CD14-positive monocyte (primary cell): ENCODE measurements around the gene GAN. TPM values are rescaled to one million over a fixed set of nuclear protein-coding genes. Genes with fewer than 3 reads are reported as not detected.
"Not testable (repeated sequence)": the region's sequence is repeated elsewhere in the genome, so short reads cannot be mapped to it uniquely, and the experiment has no call there.

ENCODE experiments used
- DNase-seq, 3 donors: peaks; one replicate each; pipeline ENCODE4 v3.0.0-alpha.2; 2011 to 2022
- H2AFZ ChIP-seq: 2 replicates; pipeline ENCODE4 v1.6.0; 2012; ENCODE audit warnings: mild to moderate bottlenecking, low read depth, low read length, inconsistent platforms; ENCODE audit not compliant: insufficient read depth, poor library complexity, severe bottlenecking
- H3K27ac ChIP-seq, 2 donors: 1 replicate in 1 of 2; 2 replicates in 1 of 2; pipeline ENCODE4 v1.5.1; 2012 to 2013; ENCODE audit warnings: low read length in 2 of 2, control low read depth in 1 of 2, inconsistent platforms in 1 of 2, low read depth in 1 of 2, mild to moderate bottlenecking in 1 of 2
- H3K27me3 ChIP-seq, 2 donors: one replicate each; pipeline versions ENCODE4 v1.6.0 to v1.6.1; 2011 to 2013; ENCODE audit warnings: low read length in 2 of 2; ENCODE audit not compliant: control insufficient read depth in 2 of 2, insufficient read depth in 2 of 2
- H3K36me3 ChIP-seq, 2 donors: replicated peaks in 1 of 2; 1 replicate in 1 of 2; 2 replicates in 1 of 2; pipeline versions ENCODE4 v1.5.1 to v1.6.1; 2012 to 2013; ENCODE audit warnings: low read length in 2 of 2, control low read depth in 1 of 2, inconsistent platforms in 1 of 2, mild to moderate bottlenecking in 1 of 2; ENCODE audit not compliant: insufficient read depth in 2 of 2, control insufficient read depth in 1 of 2
- H3K4me1 ChIP-seq, 2 donors: 1 replicate in 1 of 2; 2 replicates in 1 of 2; pipeline versions ENCODE4 v1.5.1 to v1.6.1; 2012 to 2013; ENCODE audit warnings: low read length in 2 of 2, control low read depth in 1 of 2, inconsistent platforms in 1 of 2, mild to moderate bottlenecking in 1 of 2, moderate library complexity in 1 of 2; ENCODE audit not compliant: insufficient read depth in 2 of 2, control insufficient read depth in 1 of 2
- H3K4me2 ChIP-seq: replicated peaks from 2 replicates; pipeline ENCODE3; 2012; ENCODE audit warnings: low read length, moderate library complexity, mild to moderate bottlenecking; ENCODE audit not compliant: poor library complexity, severe bottlenecking; ENCODE audit errors: extremely low read depth
- H3K4me3 ChIP-seq, 3 experiments: fragments of 200-600 bp in 1 of 3; sonication (generic) in 1 of 3; replicated peaks in 1 of 3; 1 replicate in 2 of 3; 2 replicates in 1 of 3; pipeline ENCODE4 v1.5.1; 2011 to 2013; ENCODE audit warnings: low read length in 3 of 3, mild to moderate bottlenecking in 3 of 3, control low read depth in 2 of 3, low read depth in 2 of 3, inconsistent platforms in 1 of 3, moderate library complexity in 1 of 3
- H3K79me2 ChIP-seq: 2 replicates; pipeline ENCODE4 v1.6.0; 2012; ENCODE audit warnings: mild to moderate bottlenecking, control low read depth, inconsistent platforms, low read length, moderate library complexity; ENCODE audit not compliant: insufficient read depth
- H3K9ac ChIP-seq: 2 replicates; pipeline ENCODE4 v1.6.0; 2017; ENCODE audit warnings: low read length, mild to moderate bottlenecking; ENCODE audit not compliant: insufficient read depth, poor library complexity, severe bottlenecking
- H3K9me3 ChIP-seq, 2 donors: replicated peaks in 1 of 2; 1 replicate in 1 of 2; 2 replicates in 1 of 2; pipeline versions ENCODE4 v1.5.1 to v1.6.1; 2012 to 2013; ENCODE audit warnings: low read length in 2 of 2, control low read depth in 1 of 2; ENCODE audit not compliant: control insufficient read depth in 1 of 2, insufficient read depth in 1 of 2
- H4K20me1 ChIP-seq: 2 replicates; pipeline ENCODE4 v1.6.0; 2012; ENCODE audit warnings: mild to moderate bottlenecking, low read length, control low read depth, moderate library complexity; ENCODE audit not compliant: insufficient read depth
- H3K27ac Mint-ChIP-seq, 7 donors: one replicate each; pipeline ENCODE4 v1.8.0; 2020; ENCODE audit warnings: mild to moderate bottlenecking in 7 of 7, mixed read lengths in 7 of 7, moderate library complexity in 6 of 7, inconsistent platforms in 2 of 7
- H3K27me3 Mint-ChIP-seq, 3 donors: one replicate each; pipeline ENCODE4 v1.8.0; 2021 to 2022; ENCODE audit warnings: low read depth in 3 of 3, mild to moderate bottlenecking in 3 of 3, mixed read lengths in 3 of 3, moderate library complexity in 3 of 3, inconsistent platforms in 1 of 3
- H3K36me3 Mint-ChIP-seq, 2 donors: one replicate each; pipeline ENCODE4 v1.8.0; 2020; ENCODE audit warnings: mixed read lengths in 2 of 2, inconsistent platforms in 1 of 2, mild to moderate bottlenecking in 1 of 2
- H3K4me1 Mint-ChIP-seq: one replicate; pipeline ENCODE4 v1.8.0; 2020; ENCODE audit warnings: mild to moderate bottlenecking, mixed read lengths
- H3K4me3 Mint-ChIP-seq, 2 donors: one replicate each; pipeline ENCODE4 v1.8.0; 2020; ENCODE audit warnings: mild to moderate bottlenecking in 2 of 2, mixed read lengths in 2 of 2, moderate library complexity in 1 of 2
- H3K9me3 Mint-ChIP-seq, 7 donors: one replicate each; pipeline ENCODE4 v1.8.0; 2020 to 2022; ENCODE audit warnings: mixed read lengths in 7 of 7, mild to moderate bottlenecking in 6 of 7, moderate library complexity in 6 of 7, inconsistent platforms in 2 of 7
- CTCF ChIP-seq: fragments of 200-600 bp; IDR thresholded peaks from one replicate; pipeline ENCODE4 v1.8.0; 2022; ENCODE audit warnings: antibody characterized with exemption, mild to moderate bottlenecking
- WGBS: methylation state at CpG from one replicate; pipeline ENCODE4 v1.1.5; 2013; ENCODE audit warnings: missing lambda C conversion rate; ENCODE audit not compliant: insufficient coverage; 5-methylcytosine and 5-hydroxymethylcytosine counted together
- intact Hi-C, 2 donors: fragments of 100-400 bp; cut with micrococcal nuclease; formaldehyde crosslinking; loops; one replicate each; pipeline versions ENCODE4 v1.15.0 to v1.15.1; 2023
- polyA plus RNA-seq, 3 donors: library from polyadenylated mRNA; depleted of rRNA in 1 of 3; unstranded in 2 of 3; stranded (reverse) in 1 of 3; fragments of 300-500 nt in 2 of 3; fragments of >200 nt in 1 of 3; fragmentation: Illumina TruSeq in 2 of 3; gene quantifications; 1 replicate in 2 of 3; 2 replicates in 1 of 3; pipeline ENCODE4 v1.2.3, GENCODE V29; 2012 to 2021

Gene GAN
- polyA plus RNA-seq, 3 donors, result 0.89 to 1.2 (median 1.0) TPM

- Histone ChIP-seq H3K9me3 (peaks cover 0 to 11% of the 10 kb centered on the region in 2 donors), H3K4me1 (peaks cover 15 to 19% of the 10 kb centered on the region in 2 donors), H3K27me3 (no peaks in the 10 kb centered on the region), H2AFZ (no peak overlapping the region), H4K20me1 (no peaks in the 10 kb centered on the region), H3K79me2 (no peaks in the 10 kb centered on the region), H3K4me2 (no peak overlapping the region), H3K4me3 (no peak overlapping the region), H3K27ac (no peak overlapping the region), H3K9ac (no peak overlapping the region), H3K36me3 (no peaks in the 10 kb centered on the region)
- H3K36me3 Mint-ChIP-seq, result peaks cover 0 to 2% of the 10 kb centered on the region in 2 donors
- no peak overlapping the region for H3K4me3 Mint-ChIP-seq
- peaks cover 21% of the 10 kb centered on the region for H3K4me1 Mint-ChIP-seq
- WGBS, result 100% methylated on average over 5 of the region's 11 CpGs
- intact Hi-C loops, result loop anchor here in 1 of 2 donors (10.0 kb wide), 1 partner anchor 53 kb away; no protein-coding TSS in a partner anchor
- H3K9me3 Mint-ChIP-seq, result peaks cover 0 to 6% (median 3%) of the 10 kb centered on the region in 7 donors
- peaks cover 0 to 3% (median 0%) of the 10 kb centered on the region in 3 donors for H3K27me3 Mint-ChIP-seq
- no peak overlapping the region for H3K27ac Mint-ChIP-seq
- no peak for DNase-seq
- no peak for TF ChIP-seq CTCF
These were observed 106.8 kb downstream of the GAN start for GRCh38 chr16:81421536-81421935.

- H3K27ac Mint-ChIP-seq, H3K9ac ChIP-seq, DNase-seq, H3K27me3 ChIP-seq, H3K79me2 ChIP-seq, H2AFZ ChIP-seq, H3K4me3 Mint-ChIP-seq, H3K4me3 ChIP-seq, H3K4me2 ChIP-seq, H3K36me3 ChIP-seq, H3K36me3 Mint-ChIP-seq, H3K9me3 Mint-ChIP-seq, H4K20me1 ChIP-seq, H3K27ac ChIP-seq, H3K27me3 Mint-ChIP-seq: not testable (repeated sequence)
- H3K4me1 Mint-ChIP-seq, result peaks cover 21% of the 10 kb centered on the region
- WGBS, result 94% methylated on average over 3 of the region's 7 CpGs
- Histone ChIP-seq H3K4me1 (peaks cover 15 to 19% of the 10 kb centered on the region in 2 donors), H3K9me3 (peaks cover 0 to 11% of the 10 kb centered on the region in 2 donors)
- intact Hi-C loops, result loop anchor here in 1 of 2 donors (10.0 kb wide), 1 partner anchor 53 kb away; no protein-coding TSS in a partner anchor
These were observed 107.4 kb downstream of the GAN start for GRCh38 chr16:81422153-81422552.
